NCI-H748 (cell line): ENCODE data around the gene TSC22D4.

ENCODE experiments used
- DNase-seq: peaks from one replicate; lab custom pipeline; 2025; ENCODE audit not compliant: unreplicated experiment; lab: John Stamatoyannopoulos, UW

TSC22D4 gene

GRCh38 chr7:100429637-100430492 lies 49.1 kb downstream of the TSC22D4 start, which contains the start of gene MEPCE:
MEPCE (plus strand) TSS chr7:100429831; CDS start chr7:100430019, 188 bp downstream.
- DNase-seq: peak; percentile 98

GRCh38 chr7:100428967-100429636 lies 49.9 kb downstream of the TSC22D4 start:
- DNase-seq: peak; percentile 99

GRCh38 chr7:100428199-100428966 lies 50.6 kb downstream of the TSC22D4 start, which contains the start of gene ZCWPW1:
ZCWPW1 (minus strand) TSS chr7:100428703; CDS start chr7:100420649, 8,054 bp downstream.
- DNase-seq: peak; percentile 96

- no peak for DNase-seq
These were observed 51.2 kb downstream of the TSC22D4 start for GRCh38 chr7:100427762-100428198.

GRCh38 chr7:100426516-100426915 lies 52.5 kb downstream of the TSC22D4 start:
- no peak for DNase-seq

- DNase-seq: no peak
These were observed 53.7 kb downstream of the TSC22D4 start for GRCh38 chr7:100425347-100425746.

GRCh38 chr7:100423315-100423714 lies 55.7 kb downstream of the TSC22D4 start:
- DNase-seq: no peak

GRCh38 chr7:100419660-100420226 lies 59.3 kb downstream of the TSC22D4 start:
- DNase-seq: no peak

- no peak for DNase-seq
These were observed 59.9 kb downstream of the TSC22D4 start for GRCh38 chr7:100418930-100419659.
